NCI-H1694 treated with DMSO at 0.1 percent for 48 hours (cell line): Measurements from ENCODE around the gene ADRA2C.

Experiments used
- DNase-seq: peaks from one replicate; lab custom pipeline; 2025; lab: John Stamatoyannopoulos, UW

The ADRA2C gene

GRCh38 chr4:3760841-3761240 is 5.3 kb upstream of the ADRA2C start:
- no peak for DNase-seq

DNA sequence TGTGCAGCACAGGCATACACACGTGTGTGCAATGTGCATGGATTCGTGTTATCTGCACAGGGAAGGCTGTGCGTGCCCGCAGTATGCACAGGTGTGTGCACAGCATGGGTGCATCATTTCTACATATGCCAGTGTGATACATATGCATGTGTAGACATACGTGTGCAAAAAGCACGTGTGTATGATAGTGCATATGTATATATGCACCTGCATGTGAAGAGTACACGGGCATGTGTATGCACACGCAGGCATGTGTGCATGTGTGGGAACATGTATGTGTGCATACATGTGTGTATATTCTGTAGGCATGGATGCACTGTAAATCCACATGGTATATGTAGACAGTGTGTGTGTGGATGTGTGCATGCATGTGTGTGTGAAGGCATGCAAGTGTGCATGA is 3.9 kb upstream of the ADRA2C start:
- DNase-seq: no peak

- no peak for DNase-seq
Measured at GRCh38 chr4:3762753-3763549, 3.2 kb upstream of the ADRA2C start.

- no peak for DNase-seq
Measured at GRCh38 chr4:3765271-3766035, 732 bp upstream of the ADRA2C start.

DNA sequence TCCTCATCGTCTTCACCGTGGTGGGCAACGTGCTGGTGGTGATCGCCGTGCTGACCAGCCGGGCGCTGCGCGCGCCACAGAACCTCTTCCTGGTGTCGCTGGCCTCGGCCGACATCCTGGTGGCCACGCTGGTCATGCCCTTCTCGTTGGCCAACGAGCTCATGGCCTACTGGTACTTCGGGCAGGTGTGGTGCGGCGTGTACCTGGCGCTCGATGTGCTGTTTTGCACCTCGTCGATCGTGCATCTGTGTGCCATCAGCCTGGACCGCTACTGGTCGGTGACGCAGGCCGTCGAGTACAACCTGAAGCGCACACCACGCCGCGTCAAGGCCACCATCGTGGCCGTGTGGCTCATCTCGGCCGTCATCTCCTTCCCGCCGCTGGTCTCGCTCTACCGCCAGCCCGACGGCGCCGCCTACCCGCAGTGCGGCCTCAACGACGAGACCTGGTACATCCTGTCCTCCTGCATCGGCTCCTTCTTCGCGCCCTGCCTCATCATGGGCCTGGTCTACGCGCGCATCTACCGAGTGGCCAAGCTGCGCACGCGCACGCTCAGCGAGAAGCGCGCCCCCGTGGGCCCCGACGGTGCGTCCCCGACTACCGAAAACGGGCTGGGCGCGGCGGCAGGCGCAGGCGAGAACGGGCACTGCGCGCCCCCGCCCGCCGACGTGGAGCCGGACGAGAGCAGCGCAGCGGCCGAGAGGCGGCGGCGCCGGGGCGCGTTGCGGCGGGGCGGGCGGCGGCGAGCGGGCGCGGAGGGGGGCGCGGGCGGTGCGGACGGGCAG is 792 bp downstream of the ADRA2C start:
- DNase-seq: no peak

DNA sequence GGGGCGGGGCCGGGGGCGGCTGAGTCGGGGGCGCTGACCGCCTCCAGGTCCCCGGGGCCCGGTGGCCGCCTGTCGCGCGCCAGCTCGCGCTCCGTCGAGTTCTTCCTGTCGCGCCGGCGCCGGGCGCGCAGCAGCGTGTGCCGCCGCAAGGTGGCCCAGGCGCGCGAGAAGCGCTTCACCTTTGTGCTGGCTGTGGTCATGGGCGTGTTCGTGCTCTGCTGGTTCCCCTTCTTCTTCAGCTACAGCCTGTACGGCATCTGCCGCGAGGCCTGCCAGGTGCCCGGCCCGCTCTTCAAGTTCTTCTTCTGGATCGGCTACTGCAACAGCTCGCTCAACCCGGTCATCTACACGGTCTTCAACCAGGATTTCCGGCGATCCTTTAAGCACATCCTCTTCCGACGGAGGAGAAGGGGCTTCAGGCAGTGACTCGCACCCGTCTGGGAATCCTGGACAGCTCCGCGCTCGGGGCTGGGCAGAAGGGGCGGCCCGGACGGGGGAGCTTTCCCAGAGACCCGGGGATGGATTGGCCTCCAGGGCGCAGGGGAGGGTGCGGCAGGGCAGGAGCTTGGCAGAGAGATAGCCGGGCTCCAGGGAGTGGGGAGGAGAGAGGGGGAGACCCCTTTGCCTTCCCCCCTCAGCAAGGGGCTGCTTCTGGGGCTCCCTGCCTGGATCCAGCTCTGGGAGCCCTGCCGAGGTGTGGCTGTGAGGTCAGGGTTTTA is 1.5 kb downstream of the ADRA2C start:
- no peak for DNase-seq

- no peak for DNase-seq
Measured at GRCh38 chr4:3768842-3769641, 2.9 kb downstream of the ADRA2C start.

GRCh38 chr4:3769642-3770184 is 3.5 kb downstream of the ADRA2C start:
- no peak for DNase-seq

GRCh38 chr4:3770323-3771163 is 4.4 kb downstream of the ADRA2C start:
- DNase-seq: no peak

DNA sequence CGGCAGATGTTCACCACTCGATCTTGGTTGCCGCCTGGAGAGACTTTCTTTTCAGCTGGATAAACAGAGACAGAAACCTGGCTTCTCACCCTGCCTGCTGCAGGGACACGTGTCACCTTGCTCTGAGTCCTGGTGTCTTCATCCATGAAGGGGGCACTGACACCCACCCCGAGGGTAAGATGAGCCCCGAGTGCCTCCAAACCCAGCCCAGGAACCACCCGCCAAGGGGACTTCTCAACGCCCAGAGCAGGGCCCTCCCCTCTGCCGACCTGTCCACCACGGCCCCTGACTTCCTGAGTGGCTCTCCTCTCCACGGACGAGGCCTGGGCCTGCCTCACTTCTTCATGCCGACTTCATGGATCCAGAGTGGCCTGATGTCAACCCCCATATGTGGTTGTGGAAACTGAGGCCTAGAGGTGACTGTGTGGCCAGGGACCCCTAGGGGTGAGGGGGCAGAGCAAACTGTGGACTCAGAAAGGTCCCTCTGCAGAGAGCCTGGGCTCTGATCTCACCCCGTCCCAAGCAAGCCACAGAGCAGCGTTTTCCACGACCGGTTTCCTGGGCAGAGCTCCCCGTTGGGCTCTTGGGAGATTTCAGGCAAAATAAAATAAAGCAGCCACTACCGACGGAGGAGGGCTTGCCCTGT is 5.1 kb downstream of the ADRA2C start:
- DNase-seq: no peak

GRCh38 chr4:3771939-3772495 is 5.8 kb downstream of the ADRA2C start:
- DNase-seq: no peak

DNA sequence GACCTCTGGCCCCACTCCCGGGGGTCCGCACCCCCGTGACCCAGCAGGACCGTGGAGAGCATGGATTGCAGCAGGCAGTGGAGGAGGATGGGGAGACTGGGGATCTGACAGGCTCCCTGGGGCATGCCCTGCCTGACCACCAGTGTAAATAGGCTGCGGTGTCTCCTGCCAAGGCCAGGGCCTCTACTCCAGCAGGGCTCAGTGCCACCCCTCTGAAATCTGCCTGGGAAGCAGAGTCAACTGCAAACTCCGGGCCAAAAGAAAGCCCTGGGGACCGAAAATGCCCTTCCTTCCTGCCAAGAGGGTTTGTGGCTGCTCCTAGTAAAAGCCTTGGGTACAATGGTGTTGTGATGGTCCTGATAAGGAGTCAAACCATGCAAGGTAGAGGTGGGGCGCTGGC is 6.4 kb downstream of the ADRA2C start:
- no peak for DNase-seq

GRCh38 chr4:3773552-3774001 is 7.4 kb downstream of the ADRA2C start:
- DNase-seq: no peak

- no peak for DNase-seq
Measured at GRCh38 chr4:3774253-3774883, 8.2 kb downstream of the ADRA2C start.

- DNase-seq: no peak
Measured at GRCh38 chr4:3775005-3775404, 8.8 kb downstream of the ADRA2C start.

GRCh38 chr4:3775576-3775975 is 9.4 kb downstream of the ADRA2C start:
- no peak for DNase-seq

DNA sequence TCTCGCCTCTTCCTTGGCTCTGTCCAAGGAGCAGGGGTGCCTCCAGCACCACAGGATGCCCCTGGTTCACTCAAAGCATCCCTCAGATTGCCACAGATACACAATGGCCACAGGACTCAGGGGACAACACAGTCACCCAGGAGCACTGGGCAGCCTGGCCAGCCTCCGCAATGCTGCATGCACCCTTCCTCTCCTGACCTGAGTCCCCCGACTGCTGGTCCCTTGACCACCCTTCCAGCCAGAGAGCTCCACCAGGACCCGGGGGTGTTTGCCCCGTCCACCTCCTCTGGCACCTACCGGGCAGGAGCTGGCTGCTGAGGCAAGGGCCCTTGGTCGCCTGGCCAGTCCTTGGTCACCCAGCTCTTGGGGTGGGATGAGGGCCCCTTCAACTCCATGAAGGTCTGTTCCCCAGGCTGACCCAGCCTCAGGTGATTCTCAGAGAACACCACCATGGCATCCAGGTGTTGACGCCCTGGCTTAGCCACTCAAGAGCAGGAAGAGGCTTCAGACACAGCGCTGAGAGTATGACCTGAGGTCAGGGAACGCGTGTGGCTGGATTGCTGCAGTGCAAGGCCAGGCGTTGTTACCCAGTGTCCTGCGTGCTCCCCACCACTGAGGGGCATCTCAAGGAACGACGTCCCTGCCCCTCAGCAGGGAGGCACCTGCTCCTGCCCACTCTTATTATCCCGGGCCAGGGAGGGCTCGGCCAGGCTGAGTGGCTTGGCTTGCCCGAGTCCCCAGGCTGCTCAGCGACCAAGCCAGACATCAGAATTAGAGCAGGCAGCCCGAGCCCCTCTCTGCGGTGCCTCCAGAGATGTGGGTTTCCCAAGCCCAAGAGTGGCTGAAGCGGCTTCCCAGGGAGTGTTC is 10.2 kb downstream of the ADRA2C start:
- no peak for DNase-seq

DNA sequence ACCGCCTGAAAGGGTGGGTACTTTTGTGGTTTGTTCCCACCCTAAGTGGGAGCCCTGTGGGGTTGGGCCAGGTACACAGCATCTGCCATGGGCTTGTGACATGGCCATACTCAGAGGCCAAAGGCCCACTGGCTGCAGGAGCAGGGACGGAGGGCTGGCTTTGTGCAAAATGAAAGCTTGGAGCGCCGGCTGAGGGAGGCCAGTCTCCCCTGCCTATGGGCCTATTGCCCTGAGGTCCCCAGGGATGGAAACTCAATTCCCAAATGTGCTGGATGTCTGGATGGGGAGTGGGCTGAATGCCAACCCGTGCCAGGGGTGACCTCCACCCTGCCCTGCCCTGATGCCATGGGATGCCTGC is 10.8 kb downstream of the ADRA2C start:
- DNase-seq: no peak
